LNCAP (cell line): ENCODE results near the gene PLBD2.

Source experiments
- TF ChIP-seq, protein P1 (sequence below): fragments of 450-650 bp; IDR thresholded peaks from 2 replicates; pipeline ENCODE4 v1.5.1; 2017; ENCODE audit warnings: mild to moderate bottlenecking

Gene PLBD2

DNA sequence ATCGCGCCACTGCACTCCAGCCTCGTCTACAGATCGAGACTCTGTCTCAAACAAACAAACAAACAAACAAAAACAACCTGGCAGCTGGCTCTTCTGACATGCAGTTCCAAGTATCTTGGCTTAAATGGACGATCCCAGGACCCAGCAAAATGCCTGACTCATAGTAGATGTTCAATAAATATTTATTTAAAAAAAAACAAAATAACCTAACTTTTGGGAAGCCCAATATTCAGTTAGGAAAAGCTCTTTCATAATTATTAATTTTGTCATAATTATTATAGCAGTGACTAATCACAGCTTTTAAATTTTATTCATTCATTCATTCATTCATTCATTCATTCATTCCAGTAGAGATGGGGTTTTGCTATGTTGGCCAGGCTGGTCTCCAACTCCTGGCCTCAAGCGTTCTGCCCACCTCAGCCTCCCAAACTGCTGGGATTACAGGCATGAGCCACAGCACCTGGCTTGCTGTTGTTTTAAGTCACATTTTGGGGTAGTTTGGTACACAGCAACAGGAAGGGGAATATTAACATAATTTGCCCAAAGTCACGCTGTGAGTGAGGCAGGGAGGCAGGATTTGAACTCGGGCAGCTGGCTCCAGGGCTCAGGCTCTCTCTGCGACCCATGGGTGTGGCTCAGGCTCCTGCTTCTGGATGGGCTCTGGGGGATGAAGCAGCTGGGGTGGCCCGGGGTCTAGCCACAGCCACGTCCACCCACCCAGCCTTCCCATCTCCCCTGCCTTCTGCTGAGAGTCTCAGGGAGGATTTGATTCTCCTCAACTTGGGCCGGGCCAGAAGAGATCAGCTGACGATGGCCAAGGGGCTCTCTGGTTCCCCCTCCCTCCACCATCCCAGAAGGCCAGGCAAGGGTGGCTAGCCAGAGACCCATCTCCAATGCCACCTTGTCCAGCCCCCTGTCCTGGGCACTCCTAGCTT lies 42.9 kb downstream of the PLBD2 start:
- TF ChIP-seq, protein P1, sequence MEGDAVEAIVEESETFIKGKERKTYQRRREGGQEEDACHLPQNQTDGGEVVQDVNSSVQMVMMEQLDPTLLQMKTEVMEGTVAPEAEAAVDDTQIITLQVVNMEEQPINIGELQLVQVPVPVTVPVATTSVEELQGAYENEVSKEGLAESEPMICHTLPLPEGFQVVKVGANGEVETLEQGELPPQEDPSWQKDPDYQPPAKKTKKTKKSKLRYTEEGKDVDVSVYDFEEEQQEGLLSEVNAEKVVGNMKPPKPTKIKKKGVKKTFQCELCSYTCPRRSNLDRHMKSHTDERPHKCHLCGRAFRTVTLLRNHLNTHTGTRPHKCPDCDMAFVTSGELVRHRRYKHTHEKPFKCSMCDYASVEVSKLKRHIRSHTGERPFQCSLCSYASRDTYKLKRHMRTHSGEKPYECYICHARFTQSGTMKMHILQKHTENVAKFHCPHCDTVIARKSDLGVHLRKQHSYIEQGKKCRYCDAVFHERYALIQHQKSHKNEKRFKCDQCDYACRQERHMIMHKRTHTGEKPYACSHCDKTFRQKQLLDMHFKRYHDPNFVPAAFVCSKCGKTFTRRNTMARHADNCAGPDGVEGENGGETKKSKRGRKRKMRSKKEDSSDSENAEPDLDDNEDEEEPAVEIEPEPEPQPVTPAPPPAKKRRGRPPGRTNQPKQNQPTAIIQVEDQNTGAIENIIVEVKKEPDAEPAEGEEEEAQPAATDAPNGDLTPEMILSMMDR: no peak

DNA sequence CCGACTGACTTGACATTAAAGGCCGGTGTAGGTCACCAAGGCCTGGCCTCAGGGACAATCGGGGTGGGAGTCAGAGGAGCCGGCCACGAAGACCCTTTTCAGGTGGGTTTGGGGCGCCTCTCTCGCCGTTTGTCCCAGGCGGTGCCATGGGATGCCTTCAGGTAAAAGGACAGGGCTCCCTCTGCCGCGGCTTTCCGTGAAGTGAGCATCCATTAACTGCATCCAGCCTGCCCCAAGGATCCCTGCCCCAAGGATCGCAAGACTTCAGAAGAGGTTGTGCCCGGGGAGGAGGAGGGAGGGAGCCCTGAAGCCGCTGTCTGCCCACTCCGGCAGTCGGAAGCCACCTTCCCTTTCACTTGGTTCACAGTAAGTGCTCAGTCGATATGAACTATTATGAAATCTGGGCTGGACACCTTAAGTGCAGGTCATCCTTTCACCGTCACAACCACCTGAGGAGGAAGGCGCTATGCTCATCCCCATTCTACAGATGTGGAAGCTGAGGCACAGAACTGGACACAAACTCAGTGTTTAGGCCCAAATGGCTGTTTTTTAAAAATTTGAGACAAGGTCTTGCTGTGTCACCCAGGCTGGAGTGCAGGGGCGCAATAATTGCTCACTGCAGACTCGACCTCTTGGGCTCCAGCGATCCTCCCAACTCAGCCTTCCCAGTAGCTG lies 44.3 kb downstream of the PLBD2 start:
- TF ChIP-seq, protein P1: no peak

DNA sequence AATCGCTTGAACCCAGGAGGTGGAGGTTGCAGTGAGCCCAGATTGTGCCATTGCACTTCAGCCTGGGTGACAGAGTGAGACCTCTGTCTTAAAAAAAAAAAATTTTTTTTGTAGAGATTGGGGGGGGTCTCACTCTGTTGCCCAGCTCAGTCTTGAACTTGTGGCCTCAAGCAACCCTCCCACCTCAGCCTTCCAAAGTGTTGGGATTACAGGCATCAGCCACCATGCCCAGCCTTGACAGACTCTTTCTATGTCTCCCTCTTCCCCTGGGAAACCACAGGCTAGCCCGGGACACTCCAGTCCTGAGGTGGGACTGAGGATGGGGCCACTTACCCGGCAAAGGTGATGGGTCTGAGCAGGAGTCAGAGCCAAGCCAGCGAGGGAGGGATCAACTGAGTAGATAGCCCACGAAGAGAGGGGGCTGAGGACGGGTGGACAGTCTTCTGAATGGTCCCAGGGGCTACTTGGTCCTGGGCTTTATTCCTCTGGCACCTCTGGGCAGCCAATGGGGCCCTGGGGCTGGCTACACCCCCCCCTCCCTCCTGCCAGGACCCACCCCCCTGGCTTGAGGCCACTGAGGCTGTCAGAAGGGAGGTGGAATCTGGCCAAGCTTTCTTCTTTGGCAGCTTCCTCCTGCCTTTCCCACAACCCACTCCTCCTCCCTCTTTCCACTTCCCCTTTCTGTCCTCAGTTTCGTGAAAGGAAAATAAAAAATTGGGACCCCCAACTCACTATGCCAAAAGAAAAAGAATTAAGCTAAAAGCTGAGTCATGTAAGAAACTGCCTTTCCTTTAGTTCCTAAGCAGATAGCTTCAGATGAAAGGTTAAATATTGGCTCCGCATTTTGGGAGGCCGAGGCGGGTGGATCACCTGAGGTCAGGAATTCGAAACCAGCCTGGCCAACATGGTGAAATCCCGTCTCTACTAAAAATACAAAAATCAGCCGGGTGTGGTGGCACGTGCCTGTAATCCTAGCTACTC lies 45.3 kb downstream of the PLBD2 start, which contains the start of gene SDS:
Gene SDS (minus strand): TSS at position 453 of the 981 bp plus-strand sequence. CDS start 4,179 bp downstream, outside the sequence.
- TF ChIP-seq, protein P1: no peak

DNA sequence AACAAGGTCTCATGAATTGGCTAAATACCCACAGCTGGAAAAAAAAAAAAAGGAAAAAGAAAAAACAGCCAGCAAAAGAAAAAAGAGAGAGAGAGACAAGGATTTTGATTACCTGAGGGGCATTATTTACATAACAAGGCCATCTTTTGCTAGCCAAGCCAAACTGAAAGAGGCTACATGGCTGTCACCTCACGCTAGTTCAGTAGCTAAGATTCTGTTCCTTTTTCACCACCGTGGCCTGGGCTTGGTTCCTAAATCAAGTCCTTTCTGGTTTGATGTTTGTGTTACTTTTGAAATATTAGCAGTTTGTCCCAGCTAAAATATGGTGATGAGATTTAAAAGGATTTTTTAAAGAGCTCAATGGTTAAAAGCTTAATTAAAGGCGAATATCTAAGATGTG lies 47.3 kb downstream of the PLBD2 start:
- TF ChIP-seq, protein P1: no peak

DNA sequence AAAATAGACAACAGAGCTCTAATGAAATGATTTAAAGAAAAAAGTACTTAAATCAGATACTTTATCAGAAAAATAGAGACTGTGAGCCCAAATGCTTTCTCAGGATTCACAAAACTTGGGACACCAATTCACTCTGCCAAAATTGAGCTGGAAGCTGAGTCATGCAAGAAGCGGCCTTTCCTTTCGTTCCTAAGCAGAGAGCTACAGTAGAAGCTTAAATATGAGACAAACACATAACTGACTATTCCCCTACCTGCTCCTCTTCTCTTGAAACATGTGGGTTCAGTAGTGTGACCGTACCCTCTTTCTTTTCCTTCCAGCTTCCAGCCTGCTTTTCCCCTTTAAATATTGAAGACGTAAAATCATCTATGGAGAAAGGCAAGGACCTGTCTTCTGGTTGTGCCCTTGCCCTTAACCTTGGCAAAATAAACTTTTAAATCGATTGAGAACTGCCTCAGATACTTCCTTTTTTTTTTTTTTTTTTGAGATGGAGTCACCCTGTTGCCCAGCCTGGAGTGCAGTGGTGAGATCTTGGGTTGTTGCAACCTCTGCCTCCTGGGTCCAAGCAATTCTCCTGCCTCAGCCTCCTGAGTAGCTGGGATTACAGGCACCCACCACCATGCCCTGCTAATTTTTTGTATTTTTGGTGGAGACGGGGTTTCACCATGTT lies 49.7 kb downstream of the PLBD2 start:
- TF ChIP-seq, protein P1: no peak

DNA sequence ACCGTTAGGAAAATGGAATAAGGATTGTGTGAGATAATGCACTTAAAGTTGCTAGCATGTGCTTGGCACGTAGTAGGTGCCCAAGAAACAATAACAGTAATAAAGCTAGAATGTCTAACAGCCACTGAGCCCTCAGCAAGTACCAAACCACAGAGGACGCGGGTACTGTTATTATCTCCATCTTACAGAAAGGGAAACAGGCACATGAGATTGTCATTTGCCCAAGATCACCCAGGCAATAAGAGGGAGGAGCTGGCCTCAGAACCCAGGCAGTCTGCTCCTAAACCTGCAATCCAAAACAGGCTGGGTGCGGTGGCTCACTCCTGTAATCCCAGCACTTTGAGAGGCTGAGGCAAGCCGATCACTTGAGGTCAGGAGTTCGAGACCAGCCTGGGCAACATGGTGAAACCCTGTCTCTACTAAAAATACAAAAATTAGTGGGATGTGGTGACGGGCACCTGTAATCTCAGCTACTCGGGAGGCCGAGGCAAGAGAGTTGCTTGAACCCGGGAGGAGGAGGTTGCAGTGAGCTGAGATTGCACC lies 50.4 kb downstream of the PLBD2 start:
- TF ChIP-seq, protein P1: no peak
